ENCODE data around the gene GPR132. TPM values are rescaled to one million over a fixed set of nuclear protein-coding genes. Genes with fewer than 3 reads are reported as not detected.

Gene GPR132
- total and polyA plus RNA-seq, 2 of the 13 experiments (the other 11 are each of a cell fraction or from before 2014, with no cell fraction given) = not detected

DNA sequence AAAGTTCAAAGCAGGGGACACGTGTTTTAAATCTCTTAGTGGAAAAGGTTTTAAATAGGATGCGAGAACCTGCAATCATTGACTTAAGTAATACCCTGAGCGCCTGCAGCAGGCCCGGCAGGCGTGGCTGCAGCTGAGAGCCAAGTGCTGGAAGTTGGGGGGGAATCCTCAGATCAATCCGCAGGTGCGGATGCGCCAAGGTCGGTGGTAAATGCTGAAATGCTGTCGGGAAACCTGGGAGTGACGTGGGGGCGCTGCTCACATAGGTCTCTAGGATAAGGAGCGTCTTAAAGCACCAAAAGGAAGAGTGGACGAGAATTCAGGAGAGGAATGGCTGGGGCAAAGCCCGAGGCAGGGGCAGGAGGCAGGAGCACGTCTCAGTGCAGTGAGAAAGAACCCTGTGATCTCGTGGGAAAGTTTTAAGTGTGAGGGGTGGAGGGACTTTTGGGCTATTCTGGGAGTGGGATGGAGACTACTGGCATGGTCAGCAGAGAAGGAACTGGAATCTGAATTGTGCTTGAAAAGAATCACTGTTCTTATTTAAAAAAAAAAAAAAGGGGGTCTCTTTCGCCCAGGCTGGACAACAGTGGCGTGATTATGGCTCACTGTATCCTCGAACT is 43.5 kb downstream of the GPR132 start (continued):
- TF ChIP-seq DR1 (CRISPR knock-in tag; IDR thresholded peaks at IDR 0.05) (no peak; the same call in 1 of the 2 replicates), MZF1 (CRISPR knock-in tag; IDR thresholded peaks at IDR 0.05; ENCODE audit: borderline replicate concordance) (no peak), ZNF605 (CRISPR knock-in tag; IDR thresholded peaks at IDR 0.05) (peak; percentile 76; the same call in 1 of the 2 replicates), FOXO1 (CRISPR knock-in tag; IDR thresholded peaks at IDR 0.05) (no peak), MLLT10 (CRISPR knock-in tag; IDR thresholded peaks at IDR 0.05) (no peak), ZNF460 (CRISPR knock-in tag; IDR thresholded peaks at IDR 0.05; ENCODE audit: borderline replicate concordance) (no peak), ZNF572 (CRISPR knock-in tag; IDR thresholded peaks at IDR 0.05) (no peak), IRF2 (CRISPR knock-in tag; IDR thresholded peaks at IDR 0.05) (no peak), PAWR (CRISPR knock-in tag; IDR thresholded peaks at IDR 0.05; ENCODE audit: borderline replicate concordance) (no peak), NFYB (CRISPR knock-in tag; IDR thresholded peaks at IDR 0.05) (no peak), KAT2B (IDR thresholded peaks at IDR 0.05; ENCODE audit: borderline replicate concordance, low read depth, low read length) (no peak), ZNF382 (CRISPR knock-in tag; IDR thresholded peaks at IDR 0.05; ENCODE audit: borderline replicate concordance) (no peak), ZFP37 (CRISPR knock-in tag; IDR thresholded peaks at IDR 0.05; ENCODE audit: borderline replicate concordance) (no peak), ZNF83 (CRISPR knock-in tag; IDR thresholded peaks at IDR 0.05; ENCODE audit: borderline replicate concordance) (no peak), ZNF7 (CRISPR knock-in tag; IDR thresholded peaks at IDR 0.05) (no peak), ZNF354B (CRISPR knock-in tag; IDR thresholded peaks at IDR 0.05) (no peak)
- TF ChIP-seq, protein P1, sequence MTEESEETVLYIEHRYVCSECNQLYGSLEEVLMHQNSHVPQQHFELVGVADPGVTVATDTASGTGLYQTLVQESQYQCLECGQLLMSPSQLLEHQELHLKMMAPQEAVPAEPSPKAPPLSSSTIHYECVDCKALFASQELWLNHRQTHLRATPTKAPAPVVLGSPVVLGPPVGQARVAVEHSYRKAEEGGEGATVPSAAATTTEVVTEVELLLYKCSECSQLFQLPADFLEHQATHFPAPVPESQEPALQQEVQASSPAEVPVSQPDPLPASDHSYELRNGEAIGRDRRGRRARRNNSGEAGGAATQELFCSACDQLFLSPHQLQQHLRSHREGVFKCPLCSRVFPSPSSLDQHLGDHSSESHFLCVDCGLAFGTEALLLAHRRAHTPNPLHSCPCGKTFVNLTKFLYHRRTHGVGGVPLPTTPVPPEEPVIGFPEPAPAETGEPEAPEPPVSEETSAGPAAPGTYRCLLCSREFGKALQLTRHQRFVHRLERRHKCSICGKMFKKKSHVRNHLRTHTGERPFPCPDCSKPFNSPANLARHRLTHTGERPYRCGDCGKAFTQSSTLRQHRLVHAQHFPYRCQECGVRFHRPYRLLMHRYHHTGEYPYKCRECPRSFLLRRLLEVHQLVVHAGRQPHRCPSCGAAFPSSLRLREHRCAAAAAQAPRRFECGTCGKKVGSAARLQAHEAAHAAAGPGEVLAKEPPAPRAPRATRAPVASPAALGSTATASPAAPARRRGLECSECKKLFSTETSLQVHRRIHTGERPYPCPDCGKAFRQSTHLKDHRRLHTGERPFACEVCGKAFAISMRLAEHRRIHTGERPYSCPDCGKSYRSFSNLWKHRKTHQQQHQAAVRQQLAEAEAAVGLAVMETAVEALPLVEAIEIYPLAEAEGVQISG (CRISPR knock-in tag; IDR thresholded peaks at IDR 0.05) = peak; percentile 5; the same call in 1 of the 2 replicates
- TF ChIP-seq, protein P2, sequence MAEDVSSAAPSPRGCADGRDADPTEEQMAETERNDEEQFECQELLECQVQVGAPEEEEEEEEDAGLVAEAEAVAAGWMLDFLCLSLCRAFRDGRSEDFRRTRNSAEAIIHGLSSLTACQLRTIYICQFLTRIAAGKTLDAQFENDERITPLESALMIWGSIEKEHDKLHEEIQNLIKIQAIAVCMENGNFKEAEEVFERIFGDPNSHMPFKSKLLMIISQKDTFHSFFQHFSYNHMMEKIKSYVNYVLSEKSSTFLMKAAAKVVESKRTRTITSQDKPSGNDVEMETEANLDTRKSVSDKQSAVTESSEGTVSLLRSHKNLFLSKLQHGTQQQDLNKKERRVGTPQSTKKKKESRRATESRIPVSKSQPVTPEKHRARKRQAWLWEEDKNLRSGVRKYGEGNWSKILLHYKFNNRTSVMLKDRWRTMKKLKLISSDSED (CRISPR knock-in tag; IDR thresholded peaks at IDR 0.05) = no peak
- TF ChIP-seq, protein P3, sequence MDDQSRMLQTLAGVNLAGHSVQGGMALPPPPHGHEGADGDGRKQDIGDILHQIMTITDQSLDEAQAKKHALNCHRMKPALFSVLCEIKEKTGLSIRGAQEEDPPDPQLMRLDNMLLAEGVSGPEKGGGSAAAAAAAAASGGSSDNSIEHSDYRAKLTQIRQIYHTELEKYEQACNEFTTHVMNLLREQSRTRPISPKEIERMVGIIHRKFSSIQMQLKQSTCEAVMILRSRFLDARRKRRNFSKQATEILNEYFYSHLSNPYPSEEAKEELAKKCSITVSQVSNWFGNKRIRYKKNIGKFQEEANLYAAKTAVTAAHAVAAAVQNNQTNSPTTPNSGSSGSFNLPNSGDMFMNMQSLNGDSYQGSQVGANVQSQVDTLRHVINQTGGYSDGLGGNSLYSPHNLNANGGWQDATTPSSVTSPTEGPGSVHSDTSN (CRISPR knock-in tag; IDR thresholded peaks at IDR 0.05; ENCODE audit: borderline replicate concordance) = no peak
- TF ChIP-seq, protein P4, sequence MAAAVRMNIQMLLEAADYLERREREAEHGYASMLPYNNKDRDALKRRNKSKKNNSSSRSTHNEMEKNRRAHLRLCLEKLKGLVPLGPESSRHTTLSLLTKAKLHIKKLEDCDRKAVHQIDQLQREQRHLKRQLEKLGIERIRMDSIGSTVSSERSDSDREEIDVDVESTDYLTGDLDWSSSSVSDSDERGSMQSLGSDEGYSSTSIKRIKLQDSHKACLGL (CRISPR knock-in tag; IDR thresholded peaks at IDR 0.05) = no peak; the same call in 1 of the 2 replicates
- TF ChIP-seq, protein P5, sequence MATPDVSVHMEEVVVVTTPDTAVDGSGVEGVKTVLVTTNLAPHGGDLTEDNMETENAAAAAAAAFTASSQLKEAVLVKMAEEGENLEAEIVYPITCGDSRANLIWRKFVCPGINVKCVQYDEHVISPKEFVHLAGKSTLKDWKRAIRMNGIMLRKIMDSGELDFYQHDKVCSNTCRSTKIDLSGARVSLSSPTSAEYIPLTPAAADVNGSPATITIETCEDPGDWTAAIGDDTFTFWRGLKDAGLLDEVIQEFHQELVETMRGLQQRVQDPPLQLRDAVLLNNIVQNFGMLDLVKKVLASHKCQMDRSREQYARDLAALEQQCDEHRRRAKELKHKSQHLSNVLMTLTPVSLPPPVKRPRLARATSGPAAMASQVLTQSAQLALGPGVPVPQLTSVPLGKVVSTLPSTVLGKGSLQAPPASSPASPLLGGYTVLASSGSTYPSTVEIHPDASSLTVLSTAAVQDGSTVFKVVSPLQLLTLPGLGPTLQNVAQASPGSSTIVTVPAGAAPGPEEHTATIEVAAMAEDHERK (CRISPR knock-in tag; IDR thresholded peaks at IDR 0.05; ENCODE audit: low read depth) = no peak
- TF ChIP-seq, protein P6, sequence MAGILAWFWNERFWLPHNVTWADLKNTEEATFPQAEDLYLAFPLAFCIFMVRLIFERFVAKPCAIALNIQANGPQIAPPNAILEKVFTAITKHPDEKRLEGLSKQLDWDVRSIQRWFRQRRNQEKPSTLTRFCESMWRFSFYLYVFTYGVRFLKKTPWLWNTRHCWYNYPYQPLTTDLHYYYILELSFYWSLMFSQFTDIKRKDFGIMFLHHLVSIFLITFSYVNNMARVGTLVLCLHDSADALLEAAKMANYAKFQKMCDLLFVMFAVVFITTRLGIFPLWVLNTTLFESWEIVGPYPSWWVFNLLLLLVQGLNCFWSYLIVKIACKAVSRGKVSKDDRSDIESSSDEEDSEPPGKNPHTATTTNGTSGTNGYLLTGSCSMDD (CRISPR knock-in tag; IDR thresholded peaks at IDR 0.05) = no peak

All from HepG2 (cell line).